HG03025 (cell line): ENCODE data around the gene EIF5A2.

Source experiments
- ATAC-seq: cut with Tn5 transposase; IDR thresholded peaks from one replicate; pipeline ENCODE4 v1.9.1; 2021; ENCODE audit warnings: mild to moderate bottlenecking, moderate library complexity; ENCODE audit not compliant: unreplicated experiment, low FRiP score

The EIF5A2 gene

GRCh38 chr3:170862618-170863374 lies 45.6 kb downstream of the EIF5A2 start:
- ATAC-seq, result no peak

GRCh38 chr3:170858599-170858998 lies 49.8 kb downstream of the EIF5A2 start:
- ATAC-seq, result no peak

- ATAC-seq, result no peak
Observed at GRCh38 chr3:170852324-170852723, 56.1 kb downstream of the EIF5A2 start.

GRCh38 chr3:170848292-170848917 lies 60.0 kb downstream of the EIF5A2 start:
- ATAC-seq, result no peak

GRCh38 chr3:170844377-170844776 lies 64.1 kb downstream of the EIF5A2 start:
- no peak for ATAC-seq

- no peak for ATAC-seq
Observed at GRCh38 chr3:170840291-170840859, 68.1 kb downstream of the EIF5A2 start.

- ATAC-seq, result no peak
Observed at GRCh38 chr3:170839518-170840100, 68.8 kb downstream of the EIF5A2 start.
